Measurements from ENCODE around the gene ZNF57.
"Not testable (repeated sequence)": the region's sequence is repeated elsewhere in the genome, so short reads cannot be mapped to it uniquely, and the experiment has no call there.

ZNF57 gene

GRCh38 chr19:2900296-2901252, at the start of gene ZNF57:
Gene ZNF57 (plus strand): TSS chr19:2900928. CDS start chr19:2901046, 118 bp downstream.
- DNase-seq: peak; percentile 100

DNA sequence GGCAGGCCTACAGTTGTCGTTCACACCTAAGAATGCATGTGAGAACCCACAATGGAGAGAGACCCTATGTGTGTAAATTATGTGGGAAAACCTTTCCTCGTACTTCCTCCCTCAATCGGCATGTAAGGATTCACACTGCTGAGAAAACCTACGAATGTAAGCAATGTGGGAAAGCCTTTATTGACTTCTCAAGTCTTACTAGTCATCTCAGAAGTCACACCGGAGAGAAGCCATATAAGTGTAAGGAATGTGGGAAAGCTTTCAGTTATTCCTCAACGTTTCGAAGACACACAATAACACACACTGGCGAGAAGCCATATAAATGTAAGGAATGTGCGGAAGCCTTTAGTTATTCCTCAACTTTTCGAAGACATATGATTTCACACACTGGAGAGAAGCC, 48.1 kb upstream of the ZNF57 start:
- no peak for DNase-seq

DNA sequence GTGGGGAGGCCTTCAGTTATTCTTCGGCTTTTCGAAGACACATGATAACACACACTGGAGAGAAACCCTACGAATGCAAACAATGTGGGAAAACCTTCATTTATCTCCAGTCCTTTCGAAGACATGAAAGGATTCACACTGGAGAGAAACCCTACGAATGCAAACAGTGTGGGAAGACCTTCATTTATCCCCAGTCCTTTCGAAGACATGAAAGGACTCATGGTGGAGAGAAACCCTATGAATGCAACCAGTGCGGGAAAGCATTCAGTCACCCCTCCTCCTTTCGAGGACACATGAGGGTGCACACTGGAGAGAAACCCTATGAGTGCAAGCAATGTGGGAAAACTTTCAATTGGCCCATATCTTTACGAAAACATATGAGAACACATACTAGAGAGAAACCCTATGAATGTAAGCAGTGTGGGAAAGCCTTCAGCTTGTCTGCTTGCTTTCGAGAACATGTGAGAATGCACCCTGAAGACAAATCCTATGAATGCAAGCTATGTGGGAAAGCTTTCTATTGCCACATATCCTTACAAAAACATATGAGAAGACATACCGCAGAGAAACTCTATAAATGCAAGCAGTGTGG, 47.6 kb upstream of the ZNF57 start:
- no peak for DNase-seq

- no peak for DNase-seq
These were observed 45.9 kb upstream of the ZNF57 start for GRCh38 chr19:2854849-2855248.

GRCh38 chr19:2856457-2857050, 44.2 kb upstream of the ZNF57 start:
- DNase-seq: no peak

DNA sequence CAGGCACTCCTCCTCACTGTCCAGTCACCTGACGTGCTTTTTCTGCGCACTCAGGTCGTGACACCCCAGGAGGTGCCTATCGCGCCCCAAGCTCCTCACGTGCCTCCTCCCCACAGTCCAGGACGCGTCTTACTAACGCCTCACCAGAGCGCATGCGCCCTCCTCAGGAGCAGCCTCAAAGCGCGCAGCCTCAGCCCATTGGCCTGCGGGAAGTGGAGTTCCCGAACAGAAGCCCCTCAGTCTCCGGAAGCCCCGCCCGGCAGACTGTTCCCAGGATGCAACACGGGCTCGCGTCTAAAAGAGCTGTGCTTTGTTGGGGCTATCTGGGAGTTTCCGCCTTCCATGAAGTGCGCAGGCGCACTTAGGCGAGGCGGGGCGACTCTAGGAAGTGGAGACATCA, 41.9 kb upstream of the ZNF57 start:
- DNase-seq: no peak

- no peak for DNase-seq
These were observed 36.9 kb upstream of the ZNF57 start for GRCh38 chr19:2863816-2864215.

- no peak for DNase-seq
These were observed 35.2 kb upstream of the ZNF57 start for GRCh38 chr19:2865334-2866100.

- no peak for DNase-seq
These were observed 34.2 kb upstream of the ZNF57 start for GRCh38 chr19:2866495-2867024.

DNA sequence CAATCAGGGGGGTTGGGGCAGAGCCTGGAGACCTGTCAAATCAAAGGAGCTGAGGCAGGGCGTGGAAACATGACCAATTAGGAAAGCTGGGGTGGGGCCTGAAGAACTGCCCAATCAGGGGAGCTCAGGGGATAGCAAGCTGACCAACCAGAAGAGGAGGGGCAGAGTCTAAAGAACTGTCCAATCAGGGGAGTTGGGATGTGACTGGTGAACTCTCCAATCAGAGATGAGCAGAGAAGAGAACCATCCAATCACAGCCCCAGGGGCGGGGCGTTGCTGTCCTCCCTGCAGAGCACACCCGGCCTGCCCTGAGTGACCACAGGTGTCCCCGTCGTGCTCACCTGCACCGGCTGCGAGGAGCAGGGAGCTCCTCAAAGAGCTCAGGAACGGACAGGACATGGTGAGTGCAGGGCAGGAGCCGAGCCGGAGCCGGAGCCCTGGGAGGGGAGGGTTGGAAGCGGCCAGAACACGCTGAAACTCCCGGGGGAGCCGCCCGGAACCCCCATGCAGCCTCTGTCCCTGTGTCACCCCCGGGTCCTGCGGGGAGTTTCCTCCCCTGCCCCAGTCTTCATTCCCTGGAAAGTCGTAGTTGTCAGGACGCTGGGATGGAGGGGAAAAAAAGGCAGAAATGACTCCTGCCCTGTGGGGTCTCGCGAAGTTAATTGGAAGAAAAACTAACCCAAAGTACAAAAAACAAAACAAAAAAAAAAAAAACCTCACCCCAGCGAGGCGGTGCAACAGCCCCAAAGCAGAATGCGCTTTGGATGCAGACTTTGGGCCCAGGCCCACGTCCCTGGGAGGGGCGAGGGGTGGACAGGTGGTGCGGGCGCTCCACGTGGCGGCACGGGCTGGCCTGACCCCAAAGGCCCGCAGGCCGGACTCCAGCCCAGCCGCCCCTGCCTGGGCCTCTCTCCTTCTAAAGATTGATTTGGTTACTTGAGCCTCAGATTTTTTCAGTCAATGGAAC, 33.4 kb upstream of the ZNF57 start, which contains the start of gene ZNF556:
ZNF556 (plus strand) TSS at position 311 of the 967 bp plus-strand sequence; CDS start at position 398, 87 bp downstream.
- DNase-seq: no peak

- no peak for DNase-seq
These were observed 31.1 kb upstream of the ZNF57 start for GRCh38 chr19:2869618-2870017.

GRCh38 chr19:2872175-2872574, 28.6 kb upstream of the ZNF57 start:
- not testable (repeated sequence) for DNase-seq

DNA sequence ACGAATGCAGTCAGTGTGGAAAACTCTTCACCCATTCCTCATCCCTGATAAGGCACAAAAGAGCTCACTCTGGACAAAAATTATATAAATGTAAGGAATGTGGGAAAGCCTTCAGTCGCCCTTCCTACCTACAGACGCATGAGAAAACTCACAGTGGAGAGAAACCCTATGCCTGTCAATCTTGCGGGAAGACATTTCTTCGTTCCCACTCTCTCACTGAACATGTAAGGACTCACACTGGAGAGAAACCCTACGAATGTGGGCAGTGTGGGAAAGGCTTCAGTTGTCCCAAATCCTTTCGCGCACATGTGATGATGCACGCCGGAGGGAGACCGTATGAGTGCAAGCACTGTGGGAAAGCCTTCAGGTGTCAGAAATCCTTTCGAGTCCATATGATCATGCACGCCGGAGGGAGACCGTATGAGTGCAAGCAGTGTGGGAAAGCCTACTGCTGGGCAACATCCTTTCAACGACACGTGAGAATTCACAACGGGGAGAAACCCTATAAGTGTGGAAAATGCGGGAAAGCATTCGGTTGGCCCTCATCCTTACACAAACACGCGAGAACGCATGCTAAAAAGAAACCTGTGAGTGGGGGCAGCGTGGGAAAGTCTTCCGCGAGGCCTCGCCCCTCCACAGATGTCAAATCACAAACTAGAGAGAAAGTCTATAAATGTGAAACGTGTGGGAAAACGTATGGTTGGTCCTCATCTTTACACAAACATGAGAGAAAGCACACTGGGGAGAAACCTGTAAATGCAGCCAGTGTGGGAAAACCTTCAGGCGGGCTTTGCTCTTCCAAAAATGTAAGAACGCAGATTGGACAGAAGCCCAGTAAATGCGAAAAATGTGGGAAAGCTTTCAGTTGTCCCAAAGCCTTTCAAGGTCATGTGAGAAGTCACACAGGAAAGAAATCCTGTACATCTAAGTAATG, 23.1 kb upstream of the ZNF57 start:
- no peak for DNase-seq

- no peak for DNase-seq
These were observed 16.9 kb upstream of the ZNF57 start for GRCh38 chr19:2883686-2884439.

GRCh38 chr19:2885736-2886135, 15.0 kb upstream of the ZNF57 start:
- DNase-seq: no peak

- no peak for DNase-seq
These were observed 13.3 kb upstream of the ZNF57 start for GRCh38 chr19:2887391-2887914.

DNA sequence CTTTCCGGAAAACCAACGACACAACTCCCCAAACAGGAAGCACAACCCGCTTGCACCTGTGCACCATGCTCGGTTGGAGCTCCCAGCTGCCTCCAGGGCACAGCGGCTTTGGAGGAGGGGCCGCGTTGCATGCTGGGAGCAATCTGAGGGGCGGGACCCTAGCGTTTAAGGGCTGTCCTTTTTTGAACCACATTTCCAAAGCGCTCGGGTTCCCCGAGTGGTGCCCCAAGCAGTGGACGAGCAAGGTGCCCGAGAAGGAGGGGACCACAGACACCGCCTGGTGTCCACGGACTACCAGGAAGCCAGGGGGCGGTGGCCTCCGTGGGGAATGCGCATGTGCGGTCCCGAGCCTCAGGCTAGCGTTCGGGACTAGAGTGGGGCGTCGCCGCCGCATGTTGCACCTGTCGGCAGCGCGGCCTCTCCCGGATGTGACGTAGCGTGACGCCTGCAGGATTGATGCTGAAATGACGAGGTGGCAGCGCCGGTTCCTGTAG, 11.9 kb upstream of the ZNF57 start:
- peak; percentile 37 for DNase-seq

DNA sequence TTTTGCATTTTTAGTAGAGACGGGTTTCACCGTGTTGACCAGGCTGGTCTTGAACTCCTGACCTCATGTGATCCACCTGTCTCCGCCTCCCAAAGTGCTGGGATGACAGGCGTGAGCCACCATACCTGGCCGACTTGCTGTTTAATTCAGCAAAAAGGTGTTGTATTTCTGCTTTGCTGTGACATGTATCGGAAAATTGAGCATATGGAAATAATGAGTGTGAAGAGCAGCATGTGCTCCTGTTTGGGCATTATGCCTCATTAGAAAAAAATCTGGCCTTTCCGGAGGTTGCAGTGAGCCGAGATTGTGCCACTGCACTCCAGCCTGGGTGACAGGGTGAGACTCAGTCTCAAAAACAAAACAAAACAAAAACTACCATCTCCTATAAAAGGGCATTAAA, 10.2 kb upstream of the ZNF57 start:
- DNase-seq: not testable (repeated sequence)

- DNase-seq: no peak
These were observed 4.0 kb upstream of the ZNF57 start for GRCh38 chr19:2896694-2897093.

Data from stimulated activated naive CD4-positive, alpha-beta T cell treated with Interleukin-2 at 50 U/mL for 16 hours (primary cell).